ENCODE measurements around the gene ANKRD36B. TPM values are rescaled to one million over a fixed set of nuclear protein-coding genes. Genes with fewer than 3 reads are reported as not detected.

Gene ANKRD36B
- total RNA-seq, 2 donors from 2014 or later: 21.8 to 44.9 TPM

Other genes with a start within 250 kb of the ANKRD36B start
- 100 to 1,000 TPM; 269 to 288 TPM for gene COX5B, start 56.2 kb upstream of the ANKRD36B start, total RNA-seq
- gene ACTR1B, start 74.2 kb upstream of the ANKRD36B start, total RNA-seq: 100 to 1,000 TPM in 1 of 2 donors, 10 to 100 TPM in 1; 77.0 to 124 TPM
- 10 to 100 TPM in 1 of 2 donors, 1 to 10 TPM in 1; 6.5 to 17.5 TPM for gene C2orf92, start 79.8 kb upstream of the ANKRD36B start, total RNA-seq
- gene ZAP70, start 123.7 kb upstream of the ANKRD36B start, total RNA-seq: 100 to 1,000 TPM; 164 to 235 TPM